H1 (cell line): ENCODE data around the gene PCDHB7.
"Not testable (repeated sequence)": the region's sequence is repeated elsewhere in the genome, so short reads cannot be mapped to it uniquely, and the experiment has no call there.

Experiments used
- BRCA1 ChIP-seq: IDR thresholded peaks from 2 replicates; pipeline ENCODE4 v1.6.1; 2012; ENCODE audit warnings: low read depth, low read length, improper control_type of control experiment
- CBX5 ChIP-seq: fragments of 300-800, 300-1000 bp; sonication (generic); IDR thresholded peaks from 2 replicates; pipeline ENCODE4 v1.7.1; 2016; ENCODE audit warnings: antibody characterized with exemption, low read length, low read depth
- CHD1 ChIP-seq: IDR thresholded peaks from 2 replicates; pipeline ENCODE4 v1.6.1; 2012; ENCODE audit warnings: low read depth, low read length, improper control_type of control experiment
- CHD2 ChIP-seq: IDR thresholded peaks from 2 replicates; pipeline ENCODE4 v1.6.1; 2012; ENCODE audit warnings: low read length, improper control_type of control experiment
- EGR1 ChIP-seq: IDR thresholded peaks from 2 replicates; pipeline ENCODE4 v1.6.1; 2011; ENCODE audit warnings: low read depth, low read length, borderline replicate concordance
- EP300 ChIP-seq, 2 experiments: IDR thresholded peaks; 1 replicate in 1 of 2; 2 replicates in 1 of 2; pipeline ENCODE4 v1.6.1; 2011 to 2012; ENCODE audit warnings: low read depth in 2 of 2, low read length in 2 of 2, mild to moderate bottlenecking in 2 of 2, borderline replicate concordance in 1 of 2, inconsistent platforms in 1 of 2, moderate library complexity in 1 of 2
- POLR2AphosphoS5 ChIP-seq: IDR thresholded peaks from 2 replicates; pipeline ENCODE4 v1.6.1; 2011; ENCODE audit warnings: low read depth, low read length
- RXRA ChIP-seq: IDR thresholded peaks from 2 replicates; pipeline ENCODE4 v1.6.1; 2011; ENCODE audit warnings: low read depth, mild to moderate bottlenecking, low read length, moderate library complexity; ENCODE audit not compliant: insufficient read depth
- SUZ12 ChIP-seq: fragments of 200-600 bp; sonication (generic); IDR thresholded peaks from 2 replicates; pipeline ENCODE4 v1.6.1; 2012; ENCODE audit warnings: mild to moderate bottlenecking, inconsistent platforms, low read length, moderate library complexity, mixed read lengths
- TAF7 ChIP-seq: optimal IDR thresholded peaks from 2 replicates; pipeline ENCODE3; 2011; ENCODE audit warnings: low read depth, mild to moderate bottlenecking, inconsistent platforms, low read length, moderate library complexity, borderline replicate concordance
- USF2 ChIP-seq: IDR thresholded peaks from 2 replicates; pipeline ENCODE4 v1.6.1; 2011; ENCODE audit warnings: low read length, improper control_type of control experiment
- TF ChIP-seq, protein P1 (sequence below), 3 experiments: IDR thresholded peaks; 1 replicate in 2 of 3; 2 replicates in 1 of 3; pipeline versions ENCODE4 v1.5.1 to v1.6.1; 2011; ENCODE audit warnings: low read length in 3 of 3, mild to moderate bottlenecking in 3 of 3, inconsistent platforms in 2 of 3, low read depth in 1 of 3, moderate library complexity in 1 of 3; ENCODE audit not compliant: insufficient read depth in 1 of 3; ENCODE audit errors: control extremely low read depth in 1 of 3
- TF ChIP-seq, protein P2 (sequence below): fragments of 300-600 bp; sonication (generic); IDR thresholded peaks from 2 replicates; pipeline ENCODE4 v1.7.1; 2012; ENCODE audit warnings: low read length, moderate library complexity, mild to moderate bottlenecking, inconsistent platforms; ENCODE audit not compliant: insufficient replicate concordance
- TF ChIP-seq, protein P3 (sequence below): IDR thresholded peaks from 2 replicates; pipeline ENCODE4 v1.6.1; 2012; ENCODE audit warnings: inconsistent platforms

GRCh38 chr5:141194332-141194731 is 21.9 kb downstream of the PCDHB7 start:
- TF ChIP-seq CBX5; RXRA; SUZ12; EGR1; CHD1; TAF7; USF2; EP300 (IDR thresholded peaks at IDR 0.05; ENCODE audit: borderline replicate concordance in 1 of 2, low read depth in 2 of 2, low read length in 2 of 2); POLR2AphosphoS5; CHD2; BRCA1: not testable (repeated sequence)
- TF ChIP-seq, protein P1, sequence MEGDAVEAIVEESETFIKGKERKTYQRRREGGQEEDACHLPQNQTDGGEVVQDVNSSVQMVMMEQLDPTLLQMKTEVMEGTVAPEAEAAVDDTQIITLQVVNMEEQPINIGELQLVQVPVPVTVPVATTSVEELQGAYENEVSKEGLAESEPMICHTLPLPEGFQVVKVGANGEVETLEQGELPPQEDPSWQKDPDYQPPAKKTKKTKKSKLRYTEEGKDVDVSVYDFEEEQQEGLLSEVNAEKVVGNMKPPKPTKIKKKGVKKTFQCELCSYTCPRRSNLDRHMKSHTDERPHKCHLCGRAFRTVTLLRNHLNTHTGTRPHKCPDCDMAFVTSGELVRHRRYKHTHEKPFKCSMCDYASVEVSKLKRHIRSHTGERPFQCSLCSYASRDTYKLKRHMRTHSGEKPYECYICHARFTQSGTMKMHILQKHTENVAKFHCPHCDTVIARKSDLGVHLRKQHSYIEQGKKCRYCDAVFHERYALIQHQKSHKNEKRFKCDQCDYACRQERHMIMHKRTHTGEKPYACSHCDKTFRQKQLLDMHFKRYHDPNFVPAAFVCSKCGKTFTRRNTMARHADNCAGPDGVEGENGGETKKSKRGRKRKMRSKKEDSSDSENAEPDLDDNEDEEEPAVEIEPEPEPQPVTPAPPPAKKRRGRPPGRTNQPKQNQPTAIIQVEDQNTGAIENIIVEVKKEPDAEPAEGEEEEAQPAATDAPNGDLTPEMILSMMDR (IDR thresholded peaks at IDR 0.05; ENCODE audit: control extremely low read depth in 1 of 3, insufficient read depth in 1 of 3, low read depth in 1 of 3, low read length in 3 of 3): not testable (repeated sequence)
- TF ChIP-seq, protein P2, sequence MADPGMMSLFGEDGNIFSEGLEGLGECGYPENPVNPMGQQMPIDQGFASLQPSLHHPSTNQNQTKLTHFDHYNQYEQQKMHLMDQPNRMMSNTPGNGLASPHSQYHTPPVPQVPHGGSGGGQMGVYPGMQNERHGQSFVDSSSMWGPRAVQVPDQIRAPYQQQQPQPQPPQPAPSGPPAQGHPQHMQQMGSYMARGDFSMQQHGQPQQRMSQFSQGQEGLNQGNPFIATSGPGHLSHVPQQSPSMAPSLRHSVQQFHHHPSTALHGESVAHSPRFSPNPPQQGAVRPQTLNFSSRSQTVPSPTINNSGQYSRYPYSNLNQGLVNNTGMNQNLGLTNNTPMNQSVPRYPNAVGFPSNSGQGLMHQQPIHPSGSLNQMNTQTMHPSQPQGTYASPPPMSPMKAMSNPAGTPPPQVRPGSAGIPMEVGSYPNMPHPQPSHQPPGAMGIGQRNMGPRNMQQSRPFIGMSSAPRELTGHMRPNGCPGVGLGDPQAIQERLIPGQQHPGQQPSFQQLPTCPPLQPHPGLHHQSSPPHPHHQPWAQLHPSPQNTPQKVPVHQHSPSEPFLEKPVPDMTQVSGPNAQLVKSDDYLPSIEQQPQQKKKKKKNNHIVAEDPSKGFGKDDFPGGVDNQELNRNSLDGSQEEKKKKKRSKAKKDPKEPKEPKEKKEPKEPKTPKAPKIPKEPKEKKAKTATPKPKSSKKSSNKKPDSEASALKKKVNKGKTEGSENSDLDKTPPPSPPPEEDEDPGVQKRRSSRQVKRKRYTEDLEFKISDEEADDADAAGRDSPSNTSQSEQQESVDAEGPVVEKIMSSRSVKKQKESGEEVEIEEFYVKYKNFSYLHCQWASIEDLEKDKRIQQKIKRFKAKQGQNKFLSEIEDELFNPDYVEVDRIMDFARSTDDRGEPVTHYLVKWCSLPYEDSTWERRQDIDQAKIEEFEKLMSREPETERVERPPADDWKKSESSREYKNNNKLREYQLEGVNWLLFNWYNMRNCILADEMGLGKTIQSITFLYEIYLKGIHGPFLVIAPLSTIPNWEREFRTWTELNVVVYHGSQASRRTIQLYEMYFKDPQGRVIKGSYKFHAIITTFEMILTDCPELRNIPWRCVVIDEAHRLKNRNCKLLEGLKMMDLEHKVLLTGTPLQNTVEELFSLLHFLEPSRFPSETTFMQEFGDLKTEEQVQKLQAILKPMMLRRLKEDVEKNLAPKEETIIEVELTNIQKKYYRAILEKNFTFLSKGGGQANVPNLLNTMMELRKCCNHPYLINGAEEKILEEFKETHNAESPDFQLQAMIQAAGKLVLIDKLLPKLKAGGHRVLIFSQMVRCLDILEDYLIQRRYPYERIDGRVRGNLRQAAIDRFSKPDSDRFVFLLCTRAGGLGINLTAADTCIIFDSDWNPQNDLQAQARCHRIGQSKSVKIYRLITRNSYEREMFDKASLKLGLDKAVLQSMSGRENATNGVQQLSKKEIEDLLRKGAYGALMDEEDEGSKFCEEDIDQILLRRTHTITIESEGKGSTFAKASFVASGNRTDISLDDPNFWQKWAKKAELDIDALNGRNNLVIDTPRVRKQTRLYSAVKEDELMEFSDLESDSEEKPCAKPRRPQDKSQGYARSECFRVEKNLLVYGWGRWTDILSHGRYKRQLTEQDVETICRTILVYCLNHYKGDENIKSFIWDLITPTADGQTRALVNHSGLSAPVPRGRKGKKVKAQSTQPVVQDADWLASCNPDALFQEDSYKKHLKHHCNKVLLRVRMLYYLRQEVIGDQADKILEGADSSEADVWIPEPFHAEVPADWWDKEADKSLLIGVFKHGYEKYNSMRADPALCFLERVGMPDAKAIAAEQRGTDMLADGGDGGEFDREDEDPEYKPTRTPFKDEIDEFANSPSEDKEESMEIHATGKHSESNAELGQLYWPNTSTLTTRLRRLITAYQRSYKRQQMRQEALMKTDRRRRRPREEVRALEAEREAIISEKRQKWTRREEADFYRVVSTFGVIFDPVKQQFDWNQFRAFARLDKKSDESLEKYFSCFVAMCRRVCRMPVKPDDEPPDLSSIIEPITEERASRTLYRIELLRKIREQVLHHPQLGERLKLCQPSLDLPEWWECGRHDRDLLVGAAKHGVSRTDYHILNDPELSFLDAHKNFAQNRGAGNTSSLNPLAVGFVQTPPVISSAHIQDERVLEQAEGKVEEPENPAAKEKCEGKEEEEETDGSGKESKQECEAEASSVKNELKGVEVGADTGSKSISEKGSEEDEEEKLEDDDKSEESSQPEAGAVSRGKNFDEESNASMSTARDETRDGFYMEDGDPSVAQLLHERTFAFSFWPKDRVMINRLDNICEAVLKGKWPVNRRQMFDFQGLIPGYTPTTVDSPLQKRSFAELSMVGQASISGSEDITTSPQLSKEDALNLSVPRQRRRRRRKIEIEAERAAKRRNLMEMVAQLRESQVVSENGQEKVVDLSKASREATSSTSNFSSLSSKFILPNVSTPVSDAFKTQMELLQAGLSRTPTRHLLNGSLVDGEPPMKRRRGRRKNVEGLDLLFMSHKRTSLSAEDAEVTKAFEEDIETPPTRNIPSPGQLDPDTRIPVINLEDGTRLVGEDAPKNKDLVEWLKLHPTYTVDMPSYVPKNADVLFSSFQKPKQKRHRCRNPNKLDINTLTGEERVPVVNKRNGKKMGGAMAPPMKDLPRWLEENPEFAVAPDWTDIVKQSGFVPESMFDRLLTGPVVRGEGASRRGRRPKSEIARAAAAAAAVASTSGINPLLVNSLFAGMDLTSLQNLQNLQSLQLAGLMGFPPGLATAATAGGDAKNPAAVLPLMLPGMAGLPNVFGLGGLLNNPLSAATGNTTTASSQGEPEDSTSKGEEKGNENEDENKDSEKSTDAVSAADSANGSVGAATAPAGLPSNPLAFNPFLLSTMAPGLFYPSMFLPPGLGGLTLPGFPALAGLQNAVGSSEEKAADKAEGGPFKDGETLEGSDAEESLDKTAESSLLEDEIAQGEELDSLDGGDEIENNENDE: not testable (repeated sequence)
- TF ChIP-seq, protein P3, sequence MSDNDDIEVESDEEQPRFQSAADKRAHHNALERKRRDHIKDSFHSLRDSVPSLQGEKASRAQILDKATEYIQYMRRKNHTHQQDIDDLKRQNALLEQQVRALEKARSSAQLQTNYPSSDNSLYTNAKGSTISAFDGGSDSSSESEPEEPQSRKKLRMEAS: not testable (repeated sequence)
